Transverse colon (tissue), 4 donors: ENCODE results near the gene GIMAP1.
"Not testable (repeated sequence)": the region's sequence is repeated elsewhere in the genome, so short reads cannot be mapped to it uniquely, and the experiment has no call there.

Experiments
- CTCF ChIP-seq, 5 experiments: fragments of 200-600 bp in 3 of 5; fragments of 450-650 bp in 2 of 5; sonication (generic) in 3 of 5; IDR thresholded peaks; 1 replicate in 2 of 5; 2 replicates in 3 of 5; pipeline ENCODE4 v1.5.1; 2016 to 2017; ENCODE audit warnings: antibody characterized with exemption in 5 of 5, inconsistent platforms in 3 of 5, mild to moderate bottlenecking in 2 of 5, moderate library complexity in 1 of 5
- EP300 ChIP-seq: sonication (generic); formaldehyde crosslinking; IDR thresholded peaks from one replicate; pipeline ENCODE4 v1.6.1; 2017; ENCODE audit warnings: antibody characterized with exemption, low read depth
- POLR2A ChIP-seq: fragments of 450-650 bp; IDR thresholded peaks from one replicate; pipeline ENCODE4 v1.6.1; 2016; ENCODE audit warnings: antibody characterized with exemption, mild to moderate bottlenecking, moderate library complexity
- POLR2AphosphoS5 ChIP-seq, 3 donors: sonication (generic); formaldehyde crosslinking; IDR thresholded peaks; one replicate each; pipeline ENCODE4 v1.6.1; 2016; ENCODE audit warnings: antibody characterized with exemption in 3 of 3

DNA sequence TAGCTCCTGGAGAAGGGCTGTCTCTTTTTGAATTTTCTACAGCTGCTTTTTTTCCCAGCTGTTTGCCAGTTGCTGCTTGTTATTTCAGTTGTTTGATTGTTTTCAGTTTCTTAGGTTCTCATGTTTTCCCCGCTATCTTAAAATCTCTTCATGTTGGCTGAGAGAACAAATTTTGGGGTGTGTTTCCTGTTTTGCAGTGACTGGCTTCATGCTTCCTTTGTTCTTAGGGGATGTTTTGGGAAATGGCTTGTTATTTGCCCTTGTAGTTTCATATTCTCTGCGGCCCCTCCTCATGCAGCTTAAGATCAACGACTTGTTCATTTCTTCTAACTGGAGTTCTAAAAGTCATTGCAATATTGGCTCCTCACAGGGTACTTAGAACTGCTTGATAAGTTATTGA lies 39.6 kb upstream of the GIMAP1 start:
- not testable (repeated sequence) for TF ChIP-seq CTCF (IDR thresholded peaks at IDR 0.05); POLR2AphosphoS5 (IDR thresholded peaks at IDR 0.05); POLR2A; EP300
